ENCODE data around the gene SEC61A2.

DNA sequence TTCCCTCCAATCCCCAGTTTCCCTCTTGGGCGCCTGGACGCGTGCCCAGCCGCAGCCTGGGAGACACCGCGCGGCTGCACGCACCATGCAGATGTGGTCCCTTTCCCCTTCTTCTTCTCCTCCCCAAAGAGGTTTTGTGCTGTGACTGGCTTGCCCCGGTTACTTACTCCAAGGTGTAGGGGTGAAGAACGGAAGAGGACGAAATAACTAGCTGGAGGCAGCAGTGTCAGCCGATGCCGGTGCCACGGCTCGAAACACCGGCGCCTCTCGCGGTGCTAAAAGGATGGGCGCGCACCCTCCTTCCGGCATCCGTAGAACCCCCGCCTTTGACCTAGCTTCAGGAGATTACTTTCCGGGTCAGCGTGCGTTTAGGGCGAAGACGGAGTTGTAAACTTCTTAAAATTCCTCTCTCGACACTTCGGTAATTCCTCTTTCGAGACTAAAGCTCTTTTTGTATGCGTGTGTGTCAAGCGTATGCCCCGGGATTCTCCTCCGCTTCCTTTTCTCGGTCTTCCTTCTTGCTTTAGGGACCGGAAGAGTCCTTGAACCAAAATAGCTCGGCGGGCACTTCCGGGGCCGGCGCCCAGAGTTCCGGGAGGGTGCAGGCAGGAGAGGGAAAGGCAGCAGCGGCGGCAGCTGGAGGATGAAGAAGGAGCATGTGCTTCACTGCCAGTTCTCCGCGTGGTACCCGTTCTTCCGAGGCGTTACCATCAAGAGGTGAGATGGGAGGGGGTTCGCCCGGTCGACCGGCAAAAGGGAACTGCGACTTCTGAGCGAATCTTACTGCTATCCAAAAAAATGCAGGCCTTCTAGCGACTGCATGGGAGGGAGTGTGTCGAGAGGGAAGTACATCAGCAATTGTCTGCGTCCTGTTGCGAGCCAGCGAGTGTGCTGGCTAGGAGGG is 66.4 kb downstream of the SEC61A2 start, which contains the start of the genes CDC123 and NUDT5:
- TF ChIP-seq, protein P1, sequence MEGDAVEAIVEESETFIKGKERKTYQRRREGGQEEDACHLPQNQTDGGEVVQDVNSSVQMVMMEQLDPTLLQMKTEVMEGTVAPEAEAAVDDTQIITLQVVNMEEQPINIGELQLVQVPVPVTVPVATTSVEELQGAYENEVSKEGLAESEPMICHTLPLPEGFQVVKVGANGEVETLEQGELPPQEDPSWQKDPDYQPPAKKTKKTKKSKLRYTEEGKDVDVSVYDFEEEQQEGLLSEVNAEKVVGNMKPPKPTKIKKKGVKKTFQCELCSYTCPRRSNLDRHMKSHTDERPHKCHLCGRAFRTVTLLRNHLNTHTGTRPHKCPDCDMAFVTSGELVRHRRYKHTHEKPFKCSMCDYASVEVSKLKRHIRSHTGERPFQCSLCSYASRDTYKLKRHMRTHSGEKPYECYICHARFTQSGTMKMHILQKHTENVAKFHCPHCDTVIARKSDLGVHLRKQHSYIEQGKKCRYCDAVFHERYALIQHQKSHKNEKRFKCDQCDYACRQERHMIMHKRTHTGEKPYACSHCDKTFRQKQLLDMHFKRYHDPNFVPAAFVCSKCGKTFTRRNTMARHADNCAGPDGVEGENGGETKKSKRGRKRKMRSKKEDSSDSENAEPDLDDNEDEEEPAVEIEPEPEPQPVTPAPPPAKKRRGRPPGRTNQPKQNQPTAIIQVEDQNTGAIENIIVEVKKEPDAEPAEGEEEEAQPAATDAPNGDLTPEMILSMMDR (IDR thresholded peaks at IDR 0.05), result no peak
- TF ChIP-seq EZH2 (IDR thresholded peaks at IDR 0.05), result peak; percentile 52
- TF ChIP-seq EZH2phosphoT487 (IDR thresholded peaks at IDR 0.05), result no peak

All from neural progenitor cell (in vitro differentiated cells).